ENCODE measurements around the gene M1AP. TPM values are rescaled to one million over a fixed set of nuclear protein-coding genes. Genes with fewer than 3 reads are reported as not detected.

Gene M1AP
- polyA plus RNA-seq, 3 donors, result 1.00 to 4.6 (median 1.8) TPM

DNA sequence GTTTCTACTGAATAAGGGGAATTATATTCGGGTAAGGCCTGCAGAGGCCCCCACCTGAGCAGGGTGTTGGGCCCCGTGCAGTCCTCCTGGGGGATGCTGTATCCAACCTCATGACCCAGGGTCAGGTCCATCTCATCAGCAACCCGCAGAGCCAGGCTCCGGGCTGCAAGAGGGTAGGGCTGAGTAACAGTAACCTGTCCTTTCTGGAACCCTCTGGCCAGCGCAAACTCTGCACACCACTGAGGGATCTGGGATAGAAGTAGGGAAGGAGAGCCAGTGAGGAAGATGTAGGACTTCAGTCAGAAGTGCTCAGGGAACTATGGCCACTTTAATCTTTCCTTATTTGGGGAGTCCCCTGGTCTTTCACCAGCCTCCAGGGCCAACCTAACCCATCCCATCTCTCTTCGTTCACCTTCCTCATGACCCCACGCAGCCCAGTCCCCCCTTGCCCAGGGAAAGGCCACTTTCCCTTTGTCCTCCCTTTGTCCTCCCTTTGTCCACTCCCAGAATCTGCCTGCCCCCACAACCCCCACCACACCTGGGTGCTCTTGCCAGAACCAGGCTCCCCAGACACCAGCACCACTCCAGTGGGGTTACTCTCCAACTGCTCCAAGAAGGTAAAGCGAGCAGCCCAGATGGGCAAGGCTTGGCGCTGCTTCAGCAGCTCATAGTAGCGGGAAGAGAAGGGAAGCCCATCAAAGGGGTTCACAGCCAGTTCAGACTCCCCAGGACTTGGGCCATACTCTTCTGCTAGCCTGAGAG lies 123.0 kb downstream of the M1AP start:
- Mint-ChIP-seq H3K36me3 (peaks cover 24 to 37% of the 10 kb centered on the region in 2 donors), H3K4me1 (peaks cover 26% of the 10 kb centered on the region), H3K27me3 (ENCODE audit: low read depth in 3 of 3) (peaks cover 21 to 24% (median 23%) of the 10 kb centered on the region in 3 donors), H3K27ac (no peak overlapping the region), H3K4me3 (no peak overlapping the region), H3K9me3 (peaks cover 0 to 10% (median 1%) of the 10 kb centered on the region in 7 donors)
- H3K27ac ChIP-seq (ENCODE audit: low read depth in 1 of 2, low read length in 2 of 2), result no peak overlapping the region
- no peak for TF ChIP-seq CTCF (IDR thresholded peaks at IDR 0.05)
- H3K4me2 ChIP-seq (replicated peaks; ENCODE audit: extremely low read depth, low read length, poor library complexity, severe bottlenecking), result no peak overlapping the region
- peaks cover 26% of the 10 kb centered on the region for H4K20me1 ChIP-seq (ENCODE audit: insufficient read depth, low read length)
- WGBS (ENCODE audit: insufficient coverage), result 100% methylated on average over 6 of the region's 10 CpGs
- H3K79me2 ChIP-seq (ENCODE audit: insufficient read depth, low read length), result peaks cover 25% of the 10 kb centered on the region
- H2AFZ ChIP-seq (ENCODE audit: insufficient read depth, low read depth, low read length, poor library complexity, severe bottlenecking), result no peak overlapping the region
- H3K9ac ChIP-seq (ENCODE audit: insufficient read depth, low read length, poor library complexity, severe bottlenecking), result no peak overlapping the region
- no peak overlapping the region for H3K4me3 ChIP-seq (replicated peaks in 1 of 3; ENCODE audit: low read depth in 2 of 3, low read length in 3 of 3)
- no peaks in the 10 kb centered on the region for H3K9me3 ChIP-seq (replicated peaks in 1 of 2; ENCODE audit: control insufficient read depth in 1 of 2, insufficient read depth in 1 of 2, low read length in 2 of 2)
- intact Hi-C loops (cut with micrococcal nuclease), result loop anchor here (5.0 kb wide), 2 partner anchors 43 to 68 kb away; partner anchors contain the start of genes INO80B (in 2 of the 2), WBP1 (in 2 of the 2), CCDC142 (in 1 of the 2) and TTC31 (in 1 of the 2)
- H3K27me3 ChIP-seq (ENCODE audit: control insufficient read depth in 2 of 2, insufficient read depth in 2 of 2, low read length in 2 of 2), result peaks cover 0 to 9% of the 10 kb centered on the region in 2 donors
- no peak for DNase-seq
- peaks cover 17 to 25% of the 10 kb centered on the region in 2 donors for H3K36me3 ChIP-seq (replicated peaks in 1 of 2; ENCODE audit: control insufficient read depth in 1 of 2, insufficient read depth in 2 of 2, low read length in 2 of 2)
- H3K4me1 ChIP-seq (ENCODE audit: control insufficient read depth in 1 of 2, insufficient read depth in 2 of 2, low read length in 2 of 2), result peaks cover 16 to 29% of the 10 kb centered on the region in 2 donors

- H3K4me2 ChIP-seq (replicated peaks; ENCODE audit: extremely low read depth, low read length, poor library complexity, severe bottlenecking), result no peak overlapping the region
- Mint-ChIP-seq H3K9me3 (peaks cover 0 to 11% (median 1%) of the 10 kb centered on the region in 7 donors), H3K4me3 (no peak overlapping the region), H3K27ac (no peak overlapping the region), H3K4me1 (peaks cover 25% of the 10 kb centered on the region), H3K27me3 (ENCODE audit: low read depth in 3 of 3) (peaks cover 32 to 35% (median 34%) of the 10 kb centered on the region in 3 donors), H3K36me3 (peaks cover 24 to 37% of the 10 kb centered on the region in 2 donors)
- H3K79me2 ChIP-seq (ENCODE audit: insufficient read depth, low read length), result peaks cover 15% of the 10 kb centered on the region
- TF ChIP-seq CTCF (IDR thresholded peaks at IDR 0.05), result no peak
- H3K9ac ChIP-seq (ENCODE audit: insufficient read depth, low read length, poor library complexity, severe bottlenecking), result no peak overlapping the region
- H3K36me3 ChIP-seq (replicated peaks in 1 of 2; ENCODE audit: control insufficient read depth in 1 of 2, insufficient read depth in 2 of 2, low read length in 2 of 2), result peaks cover 17 to 25% of the 10 kb centered on the region in 2 donors
- peaks cover 15 to 25% of the 10 kb centered on the region in 2 donors for H3K4me1 ChIP-seq (ENCODE audit: control insufficient read depth in 1 of 2, insufficient read depth in 2 of 2, low read length in 2 of 2)
- peaks cover 9 to 20% of the 10 kb centered on the region in 2 donors for H3K27me3 ChIP-seq (ENCODE audit: control insufficient read depth in 2 of 2, insufficient read depth in 2 of 2, low read length in 2 of 2)
- DNase-seq, result no peak
- 91% methylated on average over 4 of the region's 9 CpGs for WGBS (ENCODE audit: insufficient coverage)
- H4K20me1 ChIP-seq (ENCODE audit: insufficient read depth, low read length), result peaks cover 24% of the 10 kb centered on the region
- H3K27ac ChIP-seq (ENCODE audit: low read depth in 1 of 2, low read length in 2 of 2), result no peak overlapping the region
- H3K9me3 ChIP-seq (replicated peaks in 1 of 2; ENCODE audit: control insufficient read depth in 1 of 2, insufficient read depth in 1 of 2, low read length in 2 of 2), result peaks cover 0 to 6% of the 10 kb centered on the region in 2 donors
- H2AFZ ChIP-seq (ENCODE audit: insufficient read depth, low read depth, low read length, poor library complexity, severe bottlenecking), result no peak overlapping the region
- intact Hi-C loops (cut with micrococcal nuclease), result no loop called here
- no peak overlapping the region for H3K4me3 ChIP-seq (replicated peaks in 1 of 3; ENCODE audit: low read depth in 2 of 3, low read length in 3 of 3)
These were observed 124.1 kb downstream of the M1AP start for GRCh38 chr2:74524005-74524404.

Data from CD14-positive monocyte (primary cell).